ENCODE data around the gene GPR108. TPM values are rescaled to one million over a fixed set of nuclear protein-coding genes. Genes with fewer than 3 reads are reported as not detected.

The GPR108 gene
- total RNA-seq: 33.0 and 38.7 TPM in 2 replicates

GRCh38 chr19:6737284-6737872, at the start of gene GPR108:
TSS of gene GPR108 (minus strand) at chr19:6737580. CDS start at chr19:6737576, 4 bp downstream.

DNA sequence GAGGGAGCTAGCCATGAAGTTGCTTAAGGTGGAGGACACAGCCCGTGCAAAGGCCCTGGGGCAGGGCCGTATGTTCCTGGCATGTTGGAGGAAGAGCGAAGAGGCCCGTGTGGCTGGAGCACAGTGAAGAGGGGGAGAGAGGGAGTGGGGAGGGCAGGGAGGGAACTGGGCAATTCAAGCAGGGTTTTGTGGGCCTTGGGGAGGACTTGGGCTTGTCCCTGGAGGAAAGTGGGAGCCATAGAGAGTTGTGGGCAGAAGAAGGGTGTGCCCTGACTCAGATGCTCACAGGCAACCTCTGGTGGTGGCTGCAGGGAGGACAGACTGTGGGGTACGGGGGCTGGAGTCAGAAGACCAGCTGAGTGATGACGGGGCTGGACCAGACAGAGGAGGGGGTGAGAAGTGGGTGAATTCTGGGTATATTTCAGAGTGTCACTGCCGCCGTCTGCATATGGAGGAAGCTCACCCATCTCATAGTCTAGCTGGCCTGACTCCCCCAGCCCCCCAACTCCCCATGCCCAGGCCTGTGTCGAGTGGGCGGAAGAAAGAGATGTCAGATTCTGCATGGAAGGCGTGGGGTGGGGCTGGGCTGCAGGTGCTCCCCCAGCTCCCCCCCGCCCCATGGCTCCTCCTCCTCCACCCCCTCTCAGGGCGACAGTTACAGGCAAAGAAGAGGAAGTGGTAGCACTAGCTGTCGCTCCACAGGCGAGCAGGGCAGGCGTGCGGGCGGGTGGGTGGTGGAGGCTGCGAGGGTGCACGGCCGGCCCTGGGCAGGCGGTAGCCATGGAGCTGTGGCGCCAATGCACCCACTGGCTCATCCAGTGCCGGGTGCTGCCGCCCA, 34.9 kb upstream of the GPR108 start, which contains the start of gene VAV1:
TSS of gene VAV1 (plus strand) at position 681 of the 838 bp plus-strand sequence. CDS start at position 781, 100 bp downstream.

DNA sequence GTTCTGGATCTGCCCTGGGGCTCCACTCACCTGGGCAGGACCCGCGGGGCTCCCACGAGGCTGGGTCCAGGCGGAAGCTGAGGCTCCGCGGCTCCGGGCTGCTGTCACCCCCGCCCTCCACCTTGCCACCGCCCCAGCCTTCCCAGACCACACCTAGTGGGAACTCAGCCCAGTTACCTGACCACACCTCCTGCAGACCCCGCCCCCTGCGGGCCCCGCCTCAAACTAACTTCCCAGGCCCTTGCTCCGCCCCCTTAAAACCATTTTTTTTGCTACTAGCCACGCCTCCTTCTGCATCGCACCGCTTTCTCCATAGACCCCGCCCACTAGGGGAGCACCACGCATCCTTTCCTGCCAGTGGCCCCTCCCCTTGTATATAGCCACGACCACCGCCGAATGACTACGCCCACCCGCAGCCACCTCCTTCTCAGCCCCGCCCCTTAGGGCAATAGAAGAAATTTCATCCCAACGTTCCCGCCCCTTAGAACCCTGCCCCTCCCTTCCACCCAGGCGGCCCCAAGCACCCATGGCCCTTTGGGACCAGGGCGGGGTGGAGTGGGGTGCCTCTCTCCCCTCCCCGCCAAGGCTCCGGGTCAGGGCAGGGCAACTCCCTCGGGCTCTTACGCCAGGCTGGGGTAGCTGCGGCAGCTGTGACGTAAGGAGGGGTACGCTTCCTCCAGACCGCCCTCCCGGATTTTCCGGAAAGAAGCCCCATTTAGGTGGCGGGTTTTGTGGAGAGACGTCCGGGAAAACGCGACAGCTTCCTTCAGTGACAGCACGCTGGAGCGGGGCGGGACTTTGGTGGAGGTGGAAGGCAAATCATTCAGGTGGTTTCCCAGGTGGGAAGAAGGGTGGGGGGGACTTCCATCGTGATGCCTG, 30.2 kb upstream of the GPR108 start, which contains the start of gene SH2D3A:
TSS of gene SH2D3A (minus strand) at position 79 of the 879 bp plus-strand sequence. CDS start 3,687 bp downstream, outside the sequence.

DNA sequence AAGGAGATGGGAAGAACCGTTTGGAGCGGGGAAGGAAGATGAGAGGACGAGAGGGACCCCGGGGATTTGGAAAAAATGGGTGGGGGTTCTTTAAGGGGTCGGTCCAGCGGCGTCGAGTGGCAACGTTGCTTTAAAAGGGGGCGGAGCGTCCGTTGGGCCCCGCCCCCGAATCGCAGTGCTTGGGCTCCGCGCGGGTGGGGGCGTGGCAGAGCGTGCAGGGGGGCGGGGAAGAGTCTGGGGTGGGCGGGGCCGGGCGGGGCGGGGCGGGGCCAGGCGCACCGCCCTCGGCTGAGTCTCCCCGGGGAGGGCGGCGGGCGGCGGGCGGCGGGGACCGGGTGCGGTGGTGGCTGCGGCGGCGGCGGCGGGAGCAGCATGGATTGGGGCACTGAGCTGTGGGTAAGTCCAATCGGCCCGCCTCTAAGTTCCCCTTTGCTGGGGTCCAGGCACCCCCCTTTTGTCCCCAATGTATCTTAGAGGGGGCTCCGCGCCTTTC, 2.1 kb upstream of the GPR108 start, which contains the start of gene TRIP10:
TSS of gene TRIP10 (plus strand) at position 291 of the 493 bp plus-strand sequence. CDS start at position 373, 82 bp downstream.

GRCh38 chr19:6720369-6721137, 16.8 kb downstream of the GPR108 start, which contains the start of gene C3:
TSS of gene C3 (minus strand) at chr19:6720650. CDS start at chr19:6720589, 61 bp downstream.

Other genes with a start within 250 kb of the GPR108 start
- not detected in 2 replicates for gene TUBB4A, start 235.3 kb downstream of the GPR108 start, total RNA-seq
- 0.40 and 0.79 TPM in 2 replicates for gene TNFSF9, start 206.6 kb downstream of the GPR108 start, total RNA-seq
- gene CD70, start 146.4 kb downstream of the GPR108 start, total RNA-seq: not detected in 2 replicates
- not detected in 2 replicates for gene TNFSF14, start 67.4 kb downstream of the GPR108 start, total RNA-seq
- 0.14 and 0.27 TPM in 2 replicates for gene C3, start 16.9 kb downstream of the GPR108 start, total RNA-seq
- 51.2 and 53.1 TPM in 2 replicates for gene TRIP10, start 2.1 kb upstream of the GPR108 start, total RNA-seq
- 0.07 TPM in 1 of 2 replicates, not detected in the other for gene SH2D3A, start 29.9 kb upstream of the GPR108 start, total RNA-seq
- gene VAV1, start 35.1 kb upstream of the GPR108 start, total RNA-seq: not detected in 2 replicates
- gene ADGRE1, start 150.0 kb upstream of the GPR108 start, total RNA-seq: not detected in 2 replicates

All from thoracic aorta endothelial cell (primary cell).